Stimulated activated CD4-positive, alpha-beta T cell treated with anti-CD3 and anti-CD28 coated beads, Interleukin-1b, Interleukin-23, amount 100 ng/mL, for 24 hours (primary cell): ENCODE measurements around the gene CWC27.

Source experiments
- DNase-seq, 4 experiments: peaks; one replicate each; pipeline ENCODE4 v3.0.0-alpha.2; 2020; ENCODE audit warnings: low read depth in 4 of 4, low spot score in 1 of 4

Gene CWC27

GRCh38 chr5:64972591-64972990 is 203.9 kb downstream of the CWC27 start:
- no peak for DNase-seq

- no peak for DNase-seq
Observed at GRCh38 chr5:64973215-64973614, 204.5 kb downstream of the CWC27 start.

GRCh38 chr5:64977779-64978178 is 209.0 kb downstream of the CWC27 start:
- no peak for DNase-seq

- no peak for DNase-seq
Observed at GRCh38 chr5:64978546-64978945, 209.8 kb downstream of the CWC27 start.

GRCh38 chr5:64979531-64979930 is 210.8 kb downstream of the CWC27 start:
- DNase-seq, result no peak

- DNase-seq, result no peak
Observed at GRCh38 chr5:64980176-64980575, 211.4 kb downstream of the CWC27 start.

GRCh38 chr5:64987768-64988167 is 219.0 kb downstream of the CWC27 start:
- DNase-seq, result no peak

- no peak for DNase-seq
Observed at GRCh38 chr5:65009207-65009606, 240.5 kb downstream of the CWC27 start.

GRCh38 chr5:65010841-65011240 is 242.1 kb downstream of the CWC27 start:
- no peak for DNase-seq

- no peak for DNase-seq
Observed at GRCh38 chr5:65012301-65012892, 243.7 kb downstream of the CWC27 start.

GRCh38 chr5:65013166-65013565 is 244.4 kb downstream of the CWC27 start:
- no peak for DNase-seq

GRCh38 chr5:65014769-65015168 is 246.0 kb downstream of the CWC27 start:
- no peak for DNase-seq

GRCh38 chr5:65015767-65016166 is 247.0 kb downstream of the CWC27 start:
- no peak for DNase-seq

GRCh38 chr5:65017636-65018035 is 248.9 kb downstream of the CWC27 start:
- no peak for DNase-seq

GRCh38 chr5:65018763-65019162 is 250.0 kb downstream of the CWC27 start:
- no peak for DNase-seq

- no peak for DNase-seq
Observed at GRCh38 chr5:65020492-65020891, 251.8 kb downstream of the CWC27 start.

- DNase-seq, result no peak
Observed at GRCh38 chr5:65021527-65022226, 252.9 kb downstream of the CWC27 start.

GRCh38 chr5:65022932-65023331 is 254.2 kb downstream of the CWC27 start:
- DNase-seq, result no peak

GRCh38 chr5:65024681-65025080 is 256.0 kb downstream of the CWC27 start:
- DNase-seq, result no peak

GRCh38 chr5:65026816-65027548 is 258.3 kb downstream of the CWC27 start:
- DNase-seq, result no peak

- DNase-seq, result no peak
Observed at GRCh38 chr5:65029178-65029577, 260.4 kb downstream of the CWC27 start.

- no peak for DNase-seq
Observed at GRCh38 chr5:65030056-65030455, 261.3 kb downstream of the CWC27 start.
